Left hindlimb (tissue), 1 donor: ENCODE measurements around the gene PCGF1.
A peak's percentile ranks its signal among the peaks of the same experiment; 100 is the strongest.
"Not testable (repeated sequence)": the region's sequence is repeated elsewhere in the genome, so short reads cannot be mapped to it uniquely, and the experiment has no call there.

Experiments
- DNase-seq: peaks from one replicate; pipeline ENCODE4 v3.0.0-alpha.2; 2018

Gene PCGF1

GRCh38 chr2:74498500-74499266 lies 8.8 kb downstream of the PCGF1 start:
- no peak for DNase-seq

DNA sequence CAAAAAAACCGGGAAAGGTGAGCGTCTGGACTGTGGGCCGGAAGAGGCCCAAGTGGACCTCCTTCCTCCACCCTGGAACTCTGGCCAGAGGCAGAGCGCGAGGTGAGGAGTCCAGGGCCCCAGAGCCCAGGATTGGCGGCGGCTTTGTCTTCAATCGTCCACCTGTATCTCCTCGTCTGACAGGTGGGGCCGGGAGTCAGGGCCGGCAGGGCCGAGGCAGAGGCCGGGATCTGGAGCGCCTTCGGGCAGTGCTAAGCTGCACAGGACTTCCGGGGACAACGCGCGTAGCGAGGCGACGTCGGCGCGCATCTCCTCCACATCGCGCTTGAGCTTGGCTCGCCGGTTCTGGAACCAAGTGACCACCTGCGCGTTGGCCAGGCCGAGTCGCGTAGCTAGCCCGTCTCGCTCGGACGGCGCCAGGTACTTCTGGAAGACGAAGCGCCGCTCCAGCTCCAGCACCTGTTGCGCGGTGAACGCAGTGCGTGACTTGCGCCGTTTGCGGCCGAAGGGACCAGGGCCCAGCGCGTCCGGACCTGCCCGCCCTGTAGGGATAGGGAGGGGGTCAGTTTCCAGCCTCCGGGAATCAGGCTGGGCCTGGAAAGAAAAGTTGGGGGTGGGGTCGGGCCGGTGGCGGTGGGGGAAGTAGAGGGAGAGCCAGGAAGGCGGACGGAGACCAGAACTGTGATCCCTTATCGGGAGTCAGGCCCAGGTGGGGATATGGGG lies 9.6 kb downstream of the PCGF1 start:
- no peak for DNase-seq

DNA sequence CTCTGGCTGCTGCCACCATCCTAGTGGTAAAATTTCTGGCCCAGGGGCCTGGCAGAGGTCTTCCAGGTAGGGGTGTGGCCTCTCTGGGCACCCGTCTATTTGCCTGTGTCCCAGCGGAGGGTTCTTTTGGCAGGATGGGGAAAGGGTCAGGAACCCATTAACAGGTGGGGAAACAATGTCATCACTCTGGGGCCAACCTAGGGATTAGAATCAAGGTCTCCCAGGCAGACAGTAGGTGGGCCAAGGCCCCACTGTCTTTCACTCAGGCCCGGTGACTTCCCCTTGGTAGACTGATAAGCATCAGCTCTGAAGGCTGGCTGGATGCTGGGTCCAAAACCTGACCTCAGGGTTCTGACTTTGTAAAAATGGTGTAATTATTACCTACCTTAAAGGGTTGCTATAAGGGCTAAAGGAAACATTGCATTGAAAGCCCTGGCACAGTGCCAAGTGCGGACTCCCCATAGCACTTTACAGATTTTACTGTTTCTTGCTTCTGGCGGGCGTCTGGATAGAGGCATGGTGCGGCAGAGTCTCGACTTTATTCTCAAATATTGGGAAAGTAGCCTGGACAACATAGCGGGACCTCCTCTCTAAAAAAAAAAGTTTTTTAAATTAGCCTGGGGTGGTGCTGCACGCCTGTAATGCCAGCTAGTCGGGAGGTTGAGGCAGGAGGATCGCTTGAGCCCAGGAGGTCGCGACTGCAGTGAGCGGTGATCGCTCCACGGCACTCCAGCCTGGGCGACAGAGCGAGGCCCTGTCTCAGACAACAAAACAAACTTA lies 10.3 kb downstream of the PCGF1 start:
- DNase-seq, result no peak

DNA sequence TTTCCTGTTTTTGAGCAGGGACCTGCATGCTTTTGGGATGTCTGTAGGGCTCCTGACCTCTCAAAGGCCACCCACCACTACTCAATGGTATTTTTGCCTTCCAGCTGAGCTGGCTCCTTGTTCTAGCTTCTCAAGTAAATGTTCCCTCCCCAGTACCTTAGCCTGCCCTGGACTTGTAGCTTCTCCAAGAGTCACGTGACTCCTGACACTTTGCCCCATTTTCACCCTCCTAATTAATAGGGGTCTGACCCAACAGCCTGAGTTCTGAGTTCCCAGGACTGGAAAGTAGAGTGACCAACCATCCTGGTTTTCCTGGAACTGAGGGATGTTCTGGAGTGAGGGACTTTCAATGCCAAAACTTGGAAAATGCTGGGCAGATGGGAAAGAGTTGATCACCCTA lies 12.1 kb downstream of the PCGF1 start:
- no peak for DNase-seq

DNA sequence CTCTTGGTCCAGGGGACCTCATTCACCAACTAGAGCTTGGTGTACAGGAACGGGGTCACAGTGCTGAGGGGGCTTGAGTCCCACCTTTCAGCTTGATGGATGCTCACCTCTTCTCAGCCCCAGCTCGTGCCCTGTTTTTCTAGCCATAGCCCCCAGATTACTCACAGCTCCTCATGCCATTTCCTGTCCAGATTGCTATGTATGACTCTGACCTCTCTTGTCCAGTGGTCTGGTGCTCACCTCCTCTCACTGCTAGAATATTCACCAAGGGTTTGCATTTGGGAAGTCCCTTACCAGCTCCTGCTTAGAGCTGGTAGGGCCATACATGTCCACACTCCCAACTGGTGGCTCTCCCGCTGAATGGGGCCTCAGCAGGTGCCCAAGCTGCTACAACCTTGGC lies 13.9 kb downstream of the PCGF1 start:
- DNase-seq, result no peak

- no peak for DNase-seq
Measured at GRCh38 chr2:74491648-74492544, 15.6 kb downstream of the PCGF1 start.

GRCh38 chr2:74489906-74490305 lies 17.6 kb downstream of the PCGF1 start:
- no peak for DNase-seq

DNA sequence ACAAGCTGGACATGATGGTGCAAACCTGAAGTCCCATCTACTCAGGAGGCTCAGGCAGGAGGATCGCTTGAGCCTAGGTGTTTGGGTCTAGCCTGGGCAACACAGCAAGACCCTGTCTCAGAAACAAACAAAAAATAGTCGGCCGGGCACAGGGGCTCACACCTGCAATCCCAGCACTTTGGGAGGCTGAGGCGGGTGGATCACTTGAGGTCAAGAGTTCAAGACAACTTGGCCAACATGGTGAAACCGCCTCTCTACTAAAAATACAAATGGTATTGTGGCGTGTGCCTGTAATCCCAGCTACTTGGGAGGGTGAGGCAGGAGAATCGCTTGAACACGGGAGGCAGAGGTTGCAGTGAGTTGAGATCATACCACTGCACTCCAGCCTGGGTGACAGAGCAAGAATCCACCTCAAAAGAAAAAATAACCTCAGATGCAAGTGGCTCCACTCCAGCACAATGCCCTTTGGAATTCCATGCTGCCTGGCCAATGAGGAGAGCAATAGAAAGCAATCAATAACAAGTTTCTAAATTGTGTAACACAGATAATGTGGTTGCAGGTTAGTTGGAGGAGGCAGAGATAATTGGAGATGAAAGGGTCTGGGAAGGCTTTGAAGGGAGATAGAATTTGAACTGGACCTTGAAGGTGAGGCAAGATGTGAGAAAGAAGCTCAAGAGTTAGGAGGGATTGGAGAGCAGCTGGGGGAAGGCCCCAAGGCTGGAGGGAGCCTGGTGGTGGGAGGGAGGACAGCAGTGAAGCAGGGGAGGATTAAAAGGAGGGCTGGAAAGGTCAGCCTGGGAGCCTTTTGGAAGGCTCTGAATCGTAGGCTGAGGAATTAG lies 18.6 kb downstream of the PCGF1 start:
- DNase-seq, result no peak

DNA sequence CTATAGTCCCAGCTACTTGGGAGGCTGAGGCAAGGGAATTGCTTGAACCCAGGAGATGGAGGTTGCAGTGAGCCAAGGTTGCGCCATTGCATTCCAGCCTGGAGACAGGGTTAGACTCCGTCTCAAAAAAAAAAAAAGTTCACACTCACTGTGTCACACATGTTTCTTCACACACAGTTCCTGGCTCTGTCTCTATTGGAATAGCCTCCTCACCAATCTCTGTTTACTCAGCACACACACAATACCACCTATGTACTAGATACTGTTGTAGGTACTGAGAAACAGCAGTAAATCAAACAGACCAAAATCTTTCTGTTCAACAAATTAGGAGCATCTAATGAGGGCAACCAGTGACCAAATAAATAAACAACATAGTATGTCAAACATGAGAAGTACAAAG lies 21.4 kb downstream of the PCGF1 start:
- no peak for DNase-seq

GRCh38 chr2:74483675-74484164 lies 23.8 kb downstream of the PCGF1 start:
- not testable (repeated sequence) for DNase-seq

GRCh38 chr2:74482801-74483674 lies 24.5 kb downstream of the PCGF1 start, which contains the start of the genes CCDC142 and TTC31:
Gene CCDC142 (minus strand): TSS chr2:74482998. CDS start chr2:74482837, 161 bp downstream.
Gene TTC31 (plus strand): TSS chr2:74483081. CDS start chr2:74483096, 15 bp downstream.
- peak; percentile 97 for DNase-seq

DNA sequence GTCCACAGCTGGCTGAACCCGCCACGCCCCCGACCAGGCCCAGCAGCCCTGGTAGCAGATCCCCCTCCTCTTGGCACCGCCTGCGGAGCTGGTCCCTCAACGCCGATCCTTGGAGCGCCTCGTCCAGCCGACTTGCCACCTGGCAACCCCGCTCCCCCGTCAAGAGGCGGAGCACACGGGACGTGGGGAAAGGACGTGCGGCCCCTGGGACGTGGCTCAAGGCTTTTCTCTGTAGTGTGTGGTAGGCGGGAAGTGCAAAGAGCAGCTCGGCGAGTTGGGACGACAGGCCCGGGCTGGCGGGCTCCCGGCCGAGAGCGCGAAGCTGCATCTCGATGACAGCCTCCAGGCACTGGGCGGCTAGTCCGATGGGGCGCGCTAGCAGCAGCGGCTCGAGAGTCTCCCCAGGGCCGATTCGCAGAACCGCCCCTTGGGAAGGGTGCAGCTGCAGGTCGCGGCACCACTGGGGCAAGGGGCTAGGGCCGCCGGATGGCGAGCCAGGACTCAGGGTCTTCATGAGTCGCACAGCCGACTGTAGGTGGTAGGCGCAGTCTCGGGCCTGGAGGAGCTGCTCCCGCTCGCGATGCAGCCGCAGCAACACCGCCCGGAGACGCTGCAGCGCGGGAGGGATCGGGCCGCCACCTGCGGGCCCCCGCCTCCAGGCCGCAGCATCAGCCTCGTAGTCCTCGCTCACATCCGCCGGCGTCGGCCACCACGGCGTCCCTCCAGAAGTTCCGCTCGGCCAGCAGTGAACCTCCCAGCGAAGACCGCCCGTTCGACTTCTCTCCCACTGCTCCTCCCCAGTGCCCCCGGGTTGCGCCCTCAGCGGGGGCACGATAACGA lies 25.3 kb downstream of the PCGF1 start:
- no peak for DNase-seq

GRCh38 chr2:74481431-74481830 lies 26.1 kb downstream of the PCGF1 start:
- DNase-seq, result no peak

- DNase-seq, result no peak
Measured at GRCh38 chr2:74474899-74475298, 32.6 kb downstream of the PCGF1 start.

GRCh38 chr2:74474481-74474880 lies 33.0 kb downstream of the PCGF1 start:
- DNase-seq, result no peak

GRCh38 chr2:74472945-74473258 lies 34.6 kb downstream of the PCGF1 start:
- DNase-seq, result no peak

DNA sequence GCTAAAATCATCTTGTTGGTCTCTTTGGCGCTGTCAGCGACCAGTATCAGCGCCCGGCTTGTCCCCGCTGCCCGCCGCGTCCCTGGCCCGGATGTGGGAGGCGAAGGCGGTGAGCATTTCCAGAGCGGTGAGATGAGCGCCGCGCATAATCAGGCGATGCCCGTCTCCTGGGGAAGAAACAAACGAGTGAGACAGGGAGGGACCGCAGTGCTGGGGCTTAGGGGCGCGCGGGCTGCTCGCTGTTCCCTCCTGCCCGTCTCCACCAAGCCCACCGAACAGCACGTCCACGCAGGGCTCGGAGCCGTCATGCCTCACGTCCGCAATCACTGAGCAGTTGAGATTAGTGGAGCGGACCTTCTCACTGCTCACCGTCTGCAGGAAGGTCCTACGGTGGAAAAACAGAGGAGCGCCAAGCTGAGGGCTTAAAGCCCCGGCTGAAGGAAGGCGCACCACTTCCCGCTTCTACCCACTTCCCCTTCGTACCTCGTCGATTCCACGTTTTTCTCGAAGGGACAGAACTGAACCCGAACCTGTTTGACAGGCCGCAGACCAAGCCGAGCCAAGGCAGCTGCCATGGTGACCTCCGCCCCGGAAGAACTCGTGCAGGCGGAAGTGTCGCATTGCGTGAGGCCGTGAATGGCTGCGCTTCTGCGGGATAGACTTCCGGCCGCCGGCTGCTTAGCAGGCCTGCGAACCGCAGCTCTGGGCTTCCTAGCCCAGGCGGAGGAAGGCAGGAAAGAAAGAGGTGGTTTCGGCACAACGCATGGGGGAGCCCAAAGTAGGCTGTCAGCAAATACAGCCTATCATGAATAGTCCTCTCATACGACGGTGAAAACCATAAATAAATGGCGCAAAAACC lies 35.2 kb downstream of the PCGF1 start, which contains the start of gene MRPL53:
Gene MRPL53, minus strand, starts transcription at position 595 of the 859 bp plus-strand sequence. Its CDS starts 20 bp downstream, at position 575.
- peak; percentile 94 for DNase-seq
